ENCODE results near the gene TMEM119.

TMEM119 gene

GRCh38 chr12:108616359-108616758, 18.5 kb upstream of the TMEM119 start:
- no peak for DNase-seq (ENCODE audit: low spot score)

GRCh38 chr12:108615918-108616317, 18.0 kb upstream of the TMEM119 start:
- DNase-seq (ENCODE audit: low spot score), result no peak

- DNase-seq (ENCODE audit: low spot score), result no peak
Observed at GRCh38 chr12:108614639-108615038, 16.8 kb upstream of the TMEM119 start.

GRCh38 chr12:108614041-108614440, 16.2 kb upstream of the TMEM119 start:
- DNase-seq (ENCODE audit: low spot score), result no peak

GRCh38 chr12:108613548-108613947, 15.7 kb upstream of the TMEM119 start:
- DNase-seq (ENCODE audit: low spot score), result no peak

GRCh38 chr12:108612788-108613282, 15.0 kb upstream of the TMEM119 start:
- DNase-seq (ENCODE audit: low spot score), result no peak

- DNase-seq (ENCODE audit: low spot score), result no peak
Observed at GRCh38 chr12:108611884-108612415, 14.1 kb upstream of the TMEM119 start.

GRCh38 chr12:108610856-108611605, 13.1 kb upstream of the TMEM119 start:
- DNase-seq (ENCODE audit: low spot score), result no peak

- DNase-seq (ENCODE audit: low spot score), result no peak
Observed at GRCh38 chr12:108610336-108610815, 12.5 kb upstream of the TMEM119 start.

GRCh38 chr12:108609537-108610335, 11.9 kb upstream of the TMEM119 start:
- no peak for DNase-seq (ENCODE audit: low spot score)

- no peak for DNase-seq (ENCODE audit: low spot score)
Observed at GRCh38 chr12:108608616-108609015, 10.7 kb upstream of the TMEM119 start.

- DNase-seq (ENCODE audit: low spot score), result no peak
Observed at GRCh38 chr12:108607981-108608600, 10.2 kb upstream of the TMEM119 start.

GRCh38 chr12:108606492-108606891, 8.6 kb upstream of the TMEM119 start:
- DNase-seq (ENCODE audit: low spot score), result no peak

- no peak for DNase-seq (ENCODE audit: low spot score)
Observed at GRCh38 chr12:108605690-108606406, 8.0 kb upstream of the TMEM119 start.

GRCh38 chr12:108605000-108605689, 7.3 kb upstream of the TMEM119 start:
- no peak for DNase-seq (ENCODE audit: low spot score)

- no peak for DNase-seq (ENCODE audit: low spot score)
Observed at GRCh38 chr12:108604208-108604941, 6.5 kb upstream of the TMEM119 start.

GRCh38 chr12:108603743-108604142, 5.9 kb upstream of the TMEM119 start:
- DNase-seq (ENCODE audit: low spot score), result no peak

- DNase-seq (ENCODE audit: low spot score), result no peak
Observed at GRCh38 chr12:108602976-108603704, 5.3 kb upstream of the TMEM119 start.

- DNase-seq (ENCODE audit: low spot score), result no peak
Observed at GRCh38 chr12:108602209-108602705, 4.4 kb upstream of the TMEM119 start.

GRCh38 chr12:108600702-108601007, 2.8 kb upstream of the TMEM119 start:
- no peak for DNase-seq (ENCODE audit: low spot score)
